Transverse colon (tissue), 3 donors: Measurements from ENCODE around the gene RAB5IF.

Experiments used
- EP300 ChIP-seq: sonication (generic); formaldehyde crosslinking; IDR thresholded peaks from one replicate; pipeline ENCODE4 v1.6.1; 2017; ENCODE audit warnings: antibody characterized with exemption, low read depth
- POLR2A ChIP-seq: fragments of 450-650 bp; IDR thresholded peaks from one replicate; pipeline ENCODE4 v1.6.1; 2016; ENCODE audit warnings: antibody characterized with exemption, mild to moderate bottlenecking, moderate library complexity
- POLR2AphosphoS5 ChIP-seq, 3 donors: sonication (generic); formaldehyde crosslinking; IDR thresholded peaks; one replicate each; pipeline ENCODE4 v1.6.1; 2016; ENCODE audit warnings: antibody characterized with exemption in 3 of 3

- TF ChIP-seq POLR2A (no peak), POLR2AphosphoS5 (IDR thresholded peaks at IDR 0.05) (no peak), EP300 (no peak)
These were observed 42.2 kb upstream of the RAB5IF start for GRCh38 chr20:36563374-36563773.
